Activated CD8-positive, alpha-beta memory T cell treated with anti-CD3 and anti-CD28 coated beads for 4 hours (primary cell): ENCODE results near the gene CRYZ.
A peak's percentile ranks its signal among the peaks of the same experiment; 100 is the strongest.

Experiments used
- DNase-seq, 2 donors: peaks; one replicate each; pipeline ENCODE4 v3.0.0-alpha.2; 2020; ENCODE audit warnings: low read depth in 2 of 2

Gene CRYZ

DNA sequence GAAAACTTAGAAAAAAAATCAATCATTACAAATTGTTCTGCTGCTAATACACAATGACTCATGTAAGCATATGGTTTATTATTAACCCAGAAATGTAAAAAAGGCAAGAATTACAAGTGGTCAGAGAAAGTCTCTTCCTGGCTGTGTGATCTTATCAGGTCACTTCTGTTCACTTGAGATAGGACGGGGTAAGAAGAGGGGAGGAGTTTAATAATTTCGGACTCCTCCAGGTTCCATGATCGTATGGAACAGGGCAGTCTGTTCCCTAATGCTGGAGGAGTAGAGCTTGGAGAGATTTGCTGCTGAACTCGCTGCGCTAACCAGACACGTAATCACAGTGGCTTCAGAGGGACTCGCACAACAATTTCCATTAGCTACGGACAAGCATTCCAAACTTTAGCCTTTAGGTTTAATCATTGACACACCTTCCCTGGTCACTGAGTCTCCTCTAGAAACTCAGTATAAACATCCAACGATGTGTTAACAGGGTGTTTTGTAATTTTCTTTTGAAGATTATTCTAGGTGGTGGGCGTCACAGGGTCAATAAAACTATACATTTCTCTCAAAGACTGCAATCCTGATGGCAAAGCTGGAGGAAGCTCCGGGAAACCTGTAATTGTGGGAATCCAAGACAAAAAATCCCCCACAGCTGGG, 1.3 kb downstream of the CRYZ start:
- DNase-seq = no peak

DNA sequence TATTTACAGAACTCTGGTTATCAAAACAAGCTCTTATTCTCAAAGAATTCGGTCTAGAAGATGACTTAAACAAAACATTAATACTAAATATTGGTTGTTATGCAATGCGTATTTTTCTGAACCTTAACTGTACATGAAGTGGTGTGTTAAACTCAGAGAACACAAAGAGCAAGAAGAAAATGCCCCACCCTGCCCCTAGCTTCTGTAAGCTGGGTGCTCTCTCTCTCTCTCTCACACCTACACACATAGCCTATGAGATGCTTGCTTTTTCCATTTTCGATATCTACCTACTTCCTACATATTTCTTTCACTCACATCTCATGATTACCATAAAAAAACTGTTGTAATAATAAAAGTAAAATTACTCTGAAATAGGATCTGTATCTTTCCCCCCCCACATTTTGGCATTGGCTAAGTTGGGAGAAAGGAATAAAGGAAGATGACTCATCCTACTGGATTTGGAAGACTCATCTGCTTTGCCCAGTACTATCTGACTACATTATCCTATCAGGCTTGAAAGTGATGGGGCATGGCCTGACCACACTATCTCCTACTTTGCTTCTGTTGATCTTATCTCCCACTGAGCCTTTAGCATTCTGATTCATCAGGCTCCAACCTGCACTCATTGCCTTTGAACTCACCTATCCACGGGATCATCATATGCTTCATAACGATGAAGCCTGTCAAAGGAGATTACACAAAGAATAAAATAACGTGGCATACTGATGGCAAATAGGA, 2.9 kb downstream of the CRYZ start:
- no peak for DNase-seq

DNA sequence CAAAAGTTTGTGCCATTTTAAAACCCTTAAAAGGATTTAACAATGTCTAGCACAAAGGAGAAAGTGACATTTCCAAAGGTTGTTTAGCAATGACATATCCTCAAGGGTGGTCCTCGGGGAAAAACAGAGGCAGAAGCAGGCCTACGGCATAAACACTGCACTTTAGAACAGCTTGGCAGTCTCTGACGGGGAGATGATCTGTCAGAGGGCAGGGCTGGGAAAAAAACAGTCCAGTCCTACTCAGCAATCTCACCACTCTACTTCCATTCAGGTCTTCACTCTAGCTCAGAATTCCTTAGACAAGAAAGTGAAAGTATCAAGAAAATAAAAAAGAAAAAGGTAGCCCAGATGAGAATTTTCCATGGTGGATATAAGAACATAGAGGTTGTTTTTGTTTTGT, 4.1 kb downstream of the CRYZ start:
- DNase-seq = no peak

DNA sequence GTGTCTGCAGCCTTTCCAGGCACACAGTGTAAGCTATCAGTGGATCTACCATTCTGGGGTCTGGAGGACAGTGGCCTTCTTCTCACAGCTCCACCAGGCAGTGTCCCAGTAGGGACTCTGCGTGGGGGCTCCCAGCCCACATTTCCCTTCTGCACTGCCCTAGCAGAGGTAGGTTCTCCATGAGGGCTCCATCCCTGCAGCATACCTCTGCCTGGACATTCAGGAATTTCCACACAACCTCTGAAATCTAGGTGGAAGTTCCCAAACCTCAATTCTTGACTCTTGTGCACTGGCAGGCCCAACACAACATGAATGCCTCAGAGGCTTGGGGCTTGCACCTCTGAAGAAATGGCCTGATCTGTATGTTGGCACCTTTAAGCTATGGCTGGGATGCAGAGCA, 6.8 kb downstream of the CRYZ start:
- no peak for DNase-seq

DNA sequence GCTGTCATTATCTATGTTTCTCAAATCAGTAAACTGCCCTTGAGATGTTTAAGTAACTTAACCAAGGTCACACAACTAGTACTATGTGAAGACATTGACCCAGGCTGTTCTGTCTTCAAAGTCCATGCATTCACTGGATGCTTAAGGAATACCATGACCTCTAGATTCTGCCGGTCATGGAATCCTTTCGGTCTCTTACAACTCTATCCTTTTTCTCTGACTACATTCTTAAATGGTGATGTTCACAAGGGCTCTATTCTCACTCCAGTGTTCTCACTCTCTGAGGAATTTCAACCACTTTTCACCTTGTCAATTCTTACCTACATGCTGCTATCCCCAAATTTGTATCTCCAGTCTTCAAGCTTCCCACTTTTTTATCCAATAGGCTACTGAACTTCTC, 15.2 kb downstream of the CRYZ start:
- DNase-seq = no peak

DNA sequence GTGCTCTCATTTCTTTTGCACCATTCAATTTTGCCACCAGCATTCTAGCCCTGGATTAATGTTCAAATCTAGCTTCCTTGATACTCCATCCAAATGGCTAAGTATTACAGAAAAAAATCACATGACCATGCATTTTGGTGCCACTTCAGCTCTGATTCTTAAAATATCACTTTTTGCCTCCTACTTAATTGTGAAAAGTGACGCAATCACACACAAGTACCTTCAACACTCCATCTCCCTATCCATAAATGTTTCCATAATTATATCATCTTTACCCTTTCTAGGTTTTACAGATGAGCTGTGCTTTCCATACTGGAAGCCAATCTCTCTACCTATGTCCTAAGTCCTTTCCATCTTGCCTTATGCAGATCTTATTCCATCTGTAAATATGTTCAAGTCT, 16.0 kb downstream of the CRYZ start:
- no peak for DNase-seq

DNA sequence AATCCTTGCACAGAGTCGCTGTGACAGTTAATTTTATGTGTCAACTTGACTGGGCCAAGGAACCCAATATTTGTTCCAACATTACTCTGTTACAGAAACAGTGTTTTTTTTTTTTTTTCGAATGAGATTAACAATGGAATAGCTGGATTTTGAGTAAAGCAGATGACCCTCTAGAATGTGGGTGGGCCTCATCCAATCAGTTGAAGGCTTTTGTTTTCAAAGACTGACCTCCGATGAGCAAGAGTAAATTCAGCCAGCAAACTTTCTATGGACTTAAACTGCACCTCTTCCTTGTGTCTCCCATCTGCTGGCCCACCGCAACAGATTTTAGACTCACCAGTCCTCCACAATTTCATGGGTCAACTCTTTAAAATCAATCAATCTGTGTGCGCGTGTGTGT, 17.0 kb downstream of the CRYZ start:
- no peak for DNase-seq

DNA sequence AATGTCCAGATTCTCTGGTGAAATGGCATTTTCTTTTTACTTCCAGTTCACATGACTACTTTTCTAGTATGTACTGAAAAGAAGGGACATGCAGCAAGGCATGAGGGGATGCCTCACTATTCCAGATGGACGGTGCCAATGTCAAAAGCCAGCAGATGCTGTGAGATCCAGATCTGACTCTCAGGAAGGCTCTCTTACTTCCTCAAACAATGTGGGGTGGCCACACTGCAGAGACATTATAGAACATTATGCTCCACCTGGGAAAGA, 17.7 kb downstream of the CRYZ start:
- no peak for DNase-seq

DNA sequence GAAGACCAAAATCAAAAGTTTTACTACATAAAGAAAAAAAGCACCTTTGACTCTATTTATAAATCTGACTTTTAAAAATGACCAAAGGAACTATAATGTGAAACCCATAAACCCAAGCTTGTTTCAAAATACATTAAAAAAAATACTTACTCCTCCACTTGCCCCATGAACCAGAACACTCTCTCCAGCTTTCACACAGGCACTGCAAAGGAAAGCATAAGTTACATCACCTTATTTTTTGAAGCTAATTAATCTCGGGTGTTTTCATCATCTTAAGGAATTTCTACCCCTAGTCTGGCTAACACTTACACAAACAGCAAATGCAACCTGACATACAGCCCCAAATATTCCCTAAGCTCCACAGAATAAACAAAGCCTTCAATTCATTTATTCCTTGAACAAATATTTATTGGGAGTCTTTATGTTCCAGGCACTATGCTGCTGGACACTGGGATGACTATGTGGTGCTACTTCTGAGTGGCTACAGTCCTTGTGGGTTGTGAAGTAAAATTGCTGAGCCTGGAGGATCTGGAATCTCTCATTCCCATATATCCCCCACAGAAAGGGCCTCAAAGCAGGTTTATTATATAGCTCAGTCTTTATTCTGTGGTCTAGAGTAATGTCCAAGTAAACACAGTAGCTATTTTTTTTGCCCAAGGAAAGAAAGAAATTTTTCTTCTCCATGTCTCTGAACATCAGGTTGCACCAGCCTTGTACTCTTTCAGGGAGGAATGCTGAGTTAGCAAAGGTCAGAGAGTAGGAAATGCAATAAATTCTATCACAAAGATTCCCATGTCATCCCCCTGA, 18.2 kb downstream of the CRYZ start:
- no peak for DNase-seq

DNA sequence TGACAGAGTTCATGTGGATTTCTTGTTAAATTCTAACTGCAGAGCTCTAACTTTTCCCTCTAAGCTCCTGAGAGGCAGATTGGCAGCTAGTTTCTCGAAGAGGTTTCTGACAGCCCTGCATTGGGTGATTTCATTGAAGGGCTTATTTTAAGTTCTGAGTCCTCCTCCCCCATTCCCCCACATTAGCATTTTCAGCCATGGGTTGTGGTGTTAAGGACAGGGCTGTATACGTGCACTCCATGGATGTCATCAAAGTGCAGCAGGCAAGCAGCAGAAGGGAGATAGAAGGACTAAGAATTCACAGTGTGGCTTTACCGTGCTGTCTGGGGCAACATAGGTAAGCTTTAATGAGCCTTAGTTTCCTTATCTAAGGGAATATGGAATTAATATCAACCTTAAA, 19.0 kb downstream of the CRYZ start:
- DNase-seq = no peak

DNA sequence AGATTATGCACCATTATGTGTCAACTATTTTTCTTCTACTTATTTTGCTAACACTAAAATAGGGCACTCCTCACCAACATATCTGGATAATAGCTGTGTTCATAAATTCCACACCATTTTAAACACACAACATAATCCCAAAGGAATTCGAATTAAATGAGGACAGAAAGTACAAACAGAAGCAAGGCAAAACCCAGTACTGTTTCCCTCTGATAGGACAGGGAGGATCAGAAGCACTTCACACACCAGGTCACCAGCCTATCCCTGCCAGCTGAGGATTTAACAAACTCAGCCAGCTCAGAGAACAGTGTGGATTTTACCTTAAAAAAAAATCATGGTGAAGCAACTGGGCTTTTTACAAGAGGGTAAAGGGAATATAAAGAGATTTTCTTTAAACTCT, 20.0 kb downstream of the CRYZ start:
- DNase-seq = no peak

DNA sequence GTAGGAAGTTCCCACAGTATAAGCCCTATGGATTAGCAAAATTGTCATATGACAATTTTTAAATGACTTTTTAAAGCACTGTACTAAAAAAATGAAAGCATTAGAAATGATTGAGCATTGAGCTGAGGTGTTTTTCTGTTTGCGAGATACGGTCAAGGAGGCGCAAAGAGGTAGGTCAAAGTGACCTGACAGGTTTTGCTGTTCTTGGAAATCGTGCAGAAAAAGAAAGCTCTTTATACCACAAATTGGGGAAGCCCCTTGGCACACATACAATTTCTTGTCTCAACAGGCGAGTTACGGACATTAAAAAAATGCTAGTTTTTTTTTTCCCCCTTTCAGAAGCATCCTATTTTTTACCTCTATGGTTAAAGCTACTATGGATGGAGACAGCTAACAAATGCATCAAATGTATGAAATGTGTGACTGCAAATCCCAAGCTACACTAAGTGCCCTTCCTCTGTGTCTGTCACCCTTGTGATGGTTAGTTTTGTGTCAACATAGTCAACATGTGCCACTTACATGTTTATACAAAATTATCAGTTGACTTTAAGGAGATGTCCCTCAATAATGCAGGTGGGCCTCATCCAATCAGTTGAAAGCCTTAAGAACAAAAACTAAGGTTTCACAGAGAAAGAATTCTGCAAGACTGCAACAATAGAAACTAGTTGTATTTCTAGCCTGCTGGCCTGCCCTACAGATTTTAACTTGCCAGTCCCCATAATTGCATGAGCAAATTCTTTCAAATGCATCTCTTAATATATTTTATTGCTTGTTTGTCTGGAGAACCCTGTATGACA, 29.3 kb downstream of the CRYZ start:
- no peak for DNase-seq

DNA sequence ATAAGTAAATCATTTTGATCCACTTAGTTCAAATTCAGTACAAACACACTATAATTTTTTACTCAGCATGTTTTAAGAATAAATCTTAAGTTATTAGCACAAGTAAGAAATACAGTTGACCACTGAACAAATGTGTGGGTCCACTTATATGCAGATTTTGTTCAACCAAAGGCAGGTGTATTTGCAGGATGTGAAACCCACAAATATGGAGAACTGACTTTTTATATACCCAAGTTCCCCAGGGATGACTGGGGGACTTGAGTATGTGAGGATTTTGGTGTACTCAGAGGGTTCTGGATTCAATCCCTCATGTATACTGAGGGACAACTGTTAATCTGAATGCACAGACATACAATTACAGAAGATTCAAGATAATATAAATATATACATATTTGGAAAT, 33.5 kb downstream of the CRYZ start:
- no peak for DNase-seq

DNA sequence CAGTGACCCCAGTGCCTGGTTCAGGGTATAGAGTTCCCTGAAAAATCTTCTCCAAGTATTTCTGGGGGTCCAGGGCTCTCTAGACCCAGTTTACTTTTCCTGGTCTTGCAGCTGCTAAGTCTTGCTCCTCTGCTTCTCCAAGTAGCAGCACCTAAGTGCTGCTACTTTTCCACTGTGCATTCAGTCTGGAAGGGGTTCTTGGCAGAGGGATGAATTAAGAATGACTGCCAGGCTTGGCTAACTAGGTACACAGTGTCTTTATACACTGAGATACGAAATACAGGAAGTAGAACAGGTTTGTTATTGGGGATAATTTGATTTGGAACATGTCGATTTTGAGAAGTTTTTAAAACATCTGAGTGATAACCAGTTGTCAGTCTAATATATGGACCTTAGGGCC, 35.0 kb downstream of the CRYZ start:
- no peak for DNase-seq

DNA sequence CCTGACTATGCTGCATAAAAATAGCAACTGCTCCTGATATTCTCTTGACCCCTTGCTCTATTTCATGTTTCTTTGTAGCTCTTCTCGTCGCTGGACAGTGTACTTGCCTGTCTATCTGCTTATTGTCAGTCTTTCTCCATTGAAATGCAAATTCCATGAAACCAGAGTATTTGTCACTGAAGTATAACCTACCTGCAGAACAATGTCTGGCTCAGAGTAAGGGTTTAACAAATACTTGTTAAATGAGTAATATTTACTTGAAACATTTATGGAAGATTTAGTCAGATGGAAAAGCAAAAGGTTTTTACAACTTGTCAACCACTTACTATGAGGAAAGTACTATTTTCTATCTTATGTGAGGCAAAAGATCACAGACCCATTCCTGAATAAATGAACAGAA, 39.4 kb downstream of the CRYZ start:
- no peak for DNase-seq

DNA sequence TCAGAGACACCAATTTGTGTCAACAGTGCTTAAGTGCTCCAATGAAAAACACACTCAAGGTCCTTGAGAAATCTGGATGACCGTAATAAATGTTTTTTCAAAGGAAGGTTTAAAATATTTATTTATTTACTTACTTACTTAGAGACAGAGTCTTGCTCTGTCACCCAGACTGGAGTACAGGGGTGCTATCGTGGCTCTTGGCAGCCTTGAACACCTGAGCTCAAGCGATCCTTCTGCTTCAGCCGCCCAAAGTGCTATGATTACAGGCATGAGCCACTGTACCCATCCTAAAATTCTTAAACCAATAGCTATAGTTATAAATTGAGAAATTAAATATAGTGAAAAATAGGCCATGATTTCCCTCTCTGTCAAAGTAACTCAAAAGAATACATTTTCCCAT, 41.9 kb downstream of the CRYZ start:
- no peak for DNase-seq

DNA sequence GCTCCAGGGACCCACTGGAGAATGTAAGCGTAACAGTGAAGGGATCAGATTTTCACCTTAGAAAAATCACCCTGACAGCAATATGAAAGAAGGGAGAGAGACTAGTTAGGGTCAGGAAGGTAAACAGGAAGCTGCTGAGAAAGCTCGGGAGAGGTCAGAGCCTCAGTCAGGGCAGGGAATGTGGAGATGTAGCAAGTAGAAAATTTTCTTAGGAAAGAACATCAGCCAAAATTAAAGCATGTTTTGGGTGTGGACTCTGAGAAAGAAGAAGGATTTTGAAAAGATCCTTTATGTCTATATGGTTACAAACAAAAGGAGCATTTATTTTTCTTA, 42.5 kb downstream of the CRYZ start:
- no peak for DNase-seq

DNA sequence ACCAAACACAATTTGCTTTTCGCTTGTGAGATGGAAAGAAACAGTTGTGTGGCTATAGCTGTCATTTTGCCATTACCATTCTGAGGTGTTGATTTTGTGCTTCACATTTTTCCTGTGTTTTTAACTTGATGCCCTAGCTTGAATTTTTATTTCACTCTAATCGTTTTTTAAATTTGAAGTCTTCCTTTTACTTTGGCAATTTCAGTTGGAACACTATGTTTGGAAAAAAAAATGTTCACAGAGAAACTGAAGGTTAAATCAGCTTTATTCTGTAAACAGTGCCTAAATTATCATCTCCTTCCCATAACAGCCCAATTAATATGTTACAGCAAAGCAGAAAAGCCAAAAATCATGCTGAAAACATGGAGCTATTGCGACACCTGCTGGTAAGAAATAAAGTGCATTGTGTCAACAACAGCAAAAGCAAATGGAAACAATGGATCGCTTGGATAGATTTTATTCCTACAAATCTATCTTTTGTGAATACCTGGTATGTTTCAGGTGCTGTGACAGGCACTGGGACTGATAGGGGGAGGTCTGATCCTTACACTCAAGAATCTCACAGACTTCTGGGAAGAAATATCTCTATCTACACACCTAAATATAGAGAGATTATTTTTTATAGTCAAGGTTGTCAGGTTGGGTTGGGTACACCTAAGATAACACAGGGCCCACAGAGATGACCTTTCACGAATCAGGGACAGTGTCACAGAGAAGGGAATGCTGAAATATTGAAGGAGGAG, 43.1 kb downstream of the CRYZ start:
- peak in 1 of 2 donors; percentile 1 for DNase-seq

DNA sequence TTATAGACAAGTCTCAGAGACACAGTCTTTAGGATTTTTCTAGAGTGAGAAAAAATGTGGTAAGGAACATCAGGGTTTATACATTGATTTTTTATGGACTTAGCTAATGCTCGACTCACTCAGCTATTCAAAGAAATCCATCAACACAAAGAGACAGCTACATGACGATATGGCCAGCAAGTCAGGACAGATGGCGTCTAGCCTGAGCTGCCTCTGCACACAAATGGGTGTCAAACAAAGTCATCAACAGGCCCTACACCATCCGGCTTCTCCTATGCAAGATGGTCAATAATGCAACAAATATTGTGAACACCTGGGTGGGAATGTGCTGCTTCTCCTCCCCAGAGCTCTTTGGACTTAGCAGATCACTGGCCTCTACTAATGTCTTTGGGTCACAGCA, 45.9 kb downstream of the CRYZ start:
- DNase-seq = no peak

DNA sequence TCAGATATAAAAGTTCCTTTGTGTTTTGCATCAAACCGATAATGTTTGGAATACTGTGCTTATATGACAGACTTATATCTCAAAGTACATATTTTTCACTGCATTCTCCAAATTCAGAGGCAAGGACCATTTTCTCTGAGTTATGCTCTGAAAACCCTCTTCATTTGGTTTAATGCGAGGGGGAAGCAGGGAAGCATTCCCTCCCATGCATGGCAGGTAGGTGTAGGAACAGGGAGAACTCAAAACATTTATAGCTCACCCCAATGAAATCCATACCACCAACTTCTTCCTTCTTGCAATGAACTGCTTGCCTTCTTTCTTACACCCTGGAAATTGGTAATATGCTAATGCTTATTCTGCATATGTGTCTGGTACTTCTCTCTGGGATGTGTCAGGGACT, 48.5 kb downstream of the CRYZ start:
- DNase-seq = no peak

DNA sequence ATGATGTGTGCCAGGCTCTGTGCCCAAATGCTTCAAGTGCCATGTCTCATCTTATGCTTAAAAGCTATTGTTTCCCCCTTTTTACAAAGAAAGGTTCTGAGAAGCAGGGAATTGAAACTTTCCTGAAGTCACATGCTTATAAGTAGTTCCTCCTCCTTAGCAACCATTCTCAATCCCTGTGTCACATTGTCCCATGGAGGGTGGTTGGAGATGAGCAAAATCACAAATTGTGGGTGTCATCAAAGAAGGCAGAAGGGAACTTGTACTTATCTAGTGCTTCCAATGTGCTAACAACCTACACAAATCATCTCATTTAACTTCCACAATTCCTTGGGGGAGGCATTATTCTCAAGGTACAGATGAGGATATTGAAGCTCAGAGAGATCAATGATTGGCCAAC, 49.2 kb downstream of the CRYZ start:
- DNase-seq = no peak

DNA sequence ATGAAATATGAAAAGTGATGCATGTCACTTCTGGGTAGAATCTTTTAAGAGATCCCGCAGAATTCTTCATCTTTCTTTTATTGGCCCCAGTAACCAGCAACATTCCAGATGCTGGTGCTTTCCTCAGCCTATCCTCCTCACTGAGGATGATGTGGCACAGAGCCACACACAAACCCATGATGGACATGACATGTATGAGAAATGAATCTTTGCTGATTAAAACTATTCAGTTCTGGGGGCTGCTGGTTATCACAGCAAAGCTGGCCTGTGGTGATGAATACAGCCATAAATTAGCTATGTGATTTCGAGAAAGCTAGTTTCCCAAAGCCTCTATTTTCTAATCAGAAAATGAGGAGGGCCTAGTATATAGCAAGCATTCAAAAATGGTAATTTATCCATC, 51.0 kb downstream of the CRYZ start:
- no peak for DNase-seq
